Stimulated activated effector memory CD8-positive, alpha-beta T cell treated with anti-CD3 and anti-CD28 coated beads, Interleukin-12 subunit alpha, Interleukin-12 subunit beta, amount 100 ng/mL, for 72 hours (primary cell): Measurements from ENCODE around the gene EEFSEC.

ENCODE experiments used
- ATAC-seq: fragments of 150-1000 bp; cut with Tn5 transposase; 2 replicates; pipeline ENCODE4 v1.10.0; 2021
- DNase-seq, 2 donors: peaks; one replicate each; pipeline ENCODE4 v3.0.0; 2021 to 2022; ENCODE audit warnings: low spot score in 2 of 2
- H3K27ac Mint-ChIP-seq: one replicate; pipeline ENCODE4 v1.8.0; 2022; ENCODE audit warnings: mild to moderate bottlenecking, mixed read lengths
- H3K36me3 Mint-ChIP-seq: one replicate; pipeline ENCODE4 v1.8.0; 2022; ENCODE audit warnings: mild to moderate bottlenecking, mixed read lengths
- H3K4me1 Mint-ChIP-seq: one replicate; pipeline ENCODE4 v1.8.0; 2022; ENCODE audit warnings: mixed read lengths
- H3K4me3 Mint-ChIP-seq: one replicate; pipeline ENCODE4 v1.8.0; 2022; ENCODE audit warnings: mild to moderate bottlenecking, mixed read lengths
- H3K9me3 Mint-ChIP-seq: one replicate; pipeline ENCODE4 v1.8.0; 2022; ENCODE audit warnings: mixed read lengths

The EEFSEC gene

GRCh38 chr3:128335621-128336296 is 182.5 kb downstream of the EEFSEC start:
- H3K36me3 Mint-ChIP-seq: peaks cover 7% of the 10 kb centered on the region

GRCh38 chr3:128336337-128337156 is 183.3 kb downstream of the EEFSEC start:
- no peak for DNase-seq
- Mint-ChIP-seq H3K4me1 (peaks cover 13% of the 10 kb centered on the region), H3K27ac (no peak overlapping the region), H3K4me3 (no peak overlapping the region), H3K9me3 (no peaks in the 10 kb centered on the region), H3K36me3 (peaks cover 13% of the 10 kb centered on the region)
- no peak for ATAC-seq

More at GRCh38 chr3:128335621-128336296, 182.5 kb downstream of the EEFSEC start:
- no peak for ATAC-seq
- H3K4me3 Mint-ChIP-seq: no peak overlapping the region
- peaks cover 13% of the 10 kb centered on the region for H3K4me1 Mint-ChIP-seq
- no peak for DNase-seq
- H3K27ac Mint-ChIP-seq: peak overlapping the region; percentile 75
- H3K9me3 Mint-ChIP-seq: no peaks in the 10 kb centered on the region

DNA sequence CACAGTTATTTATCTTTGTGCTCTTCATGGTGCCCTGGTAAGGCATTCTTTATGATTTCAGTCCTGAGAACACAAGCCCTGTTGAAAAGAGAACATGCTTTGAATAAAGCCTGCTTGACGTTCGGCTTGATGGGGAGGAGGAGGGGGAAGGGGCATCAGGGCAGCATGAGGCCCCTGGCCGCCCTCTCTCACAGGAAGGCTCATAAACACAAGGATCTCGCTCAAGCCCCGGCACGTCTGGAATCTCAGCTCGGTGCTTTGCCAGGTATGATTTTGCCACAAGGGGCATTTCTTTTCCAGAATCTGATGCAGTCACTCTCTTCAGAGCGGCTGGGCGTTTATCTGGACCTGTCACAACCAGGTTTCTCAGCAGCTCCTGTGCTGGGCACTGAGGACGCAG is 184.0 kb downstream of the EEFSEC start:
- H3K36me3 Mint-ChIP-seq: peaks cover 13% of the 10 kb centered on the region
- no peak overlapping the region for H3K4me3 Mint-ChIP-seq
- DNase-seq: no peak
- H3K4me1 Mint-ChIP-seq: peaks cover 13% of the 10 kb centered on the region
- no peak overlapping the region for H3K27ac Mint-ChIP-seq
- H3K9me3 Mint-ChIP-seq: no peaks in the 10 kb centered on the region
- ATAC-seq: no peak

DNA sequence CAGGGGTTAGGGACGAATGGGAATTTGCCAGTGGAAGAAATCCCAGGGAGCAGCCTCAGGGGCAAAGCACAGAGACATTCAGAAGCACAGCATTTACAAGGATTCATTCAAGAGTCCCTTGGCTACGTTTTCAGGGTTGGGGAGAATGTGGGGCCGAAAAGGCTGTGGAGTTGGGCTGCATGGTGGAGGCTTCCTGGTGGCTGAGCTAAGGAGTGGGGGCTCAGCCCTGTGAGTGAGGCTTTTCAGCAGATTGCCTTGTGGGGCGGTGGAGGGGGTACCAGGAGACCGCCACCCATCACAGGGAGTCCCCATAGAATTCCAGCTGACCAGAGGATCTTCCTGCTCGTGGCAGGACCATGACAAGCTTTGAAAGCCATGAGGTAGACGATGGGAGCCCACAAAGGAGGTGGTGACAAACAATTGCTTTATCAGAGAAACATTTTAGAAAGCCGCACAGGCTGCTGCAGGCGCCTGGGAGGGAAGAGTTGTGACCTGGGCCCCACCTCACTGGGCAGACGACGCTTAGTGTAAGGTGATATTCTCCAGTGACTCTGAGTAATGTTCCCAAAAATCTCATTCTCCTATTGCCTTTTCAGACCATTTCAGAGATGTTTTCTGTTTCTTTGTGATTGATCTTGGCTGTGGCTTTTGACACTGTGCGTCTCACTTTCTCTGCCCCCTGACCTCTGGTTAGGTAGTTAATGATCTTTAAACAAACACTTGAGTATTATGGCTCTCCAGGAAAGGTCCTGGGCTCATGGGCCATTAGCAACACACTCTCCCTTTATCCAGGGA is 185.5 kb downstream of the EEFSEC start:
- Mint-ChIP-seq H3K36me3 (peaks cover 13% of the 10 kb centered on the region), H3K4me1 (peaks cover 13% of the 10 kb centered on the region), H3K4me3 (no peak overlapping the region), H3K27ac (peak overlapping the region; percentile 55), H3K9me3 (no peaks in the 10 kb centered on the region)
- ATAC-seq: no peak
- no peak for DNase-seq

DNA sequence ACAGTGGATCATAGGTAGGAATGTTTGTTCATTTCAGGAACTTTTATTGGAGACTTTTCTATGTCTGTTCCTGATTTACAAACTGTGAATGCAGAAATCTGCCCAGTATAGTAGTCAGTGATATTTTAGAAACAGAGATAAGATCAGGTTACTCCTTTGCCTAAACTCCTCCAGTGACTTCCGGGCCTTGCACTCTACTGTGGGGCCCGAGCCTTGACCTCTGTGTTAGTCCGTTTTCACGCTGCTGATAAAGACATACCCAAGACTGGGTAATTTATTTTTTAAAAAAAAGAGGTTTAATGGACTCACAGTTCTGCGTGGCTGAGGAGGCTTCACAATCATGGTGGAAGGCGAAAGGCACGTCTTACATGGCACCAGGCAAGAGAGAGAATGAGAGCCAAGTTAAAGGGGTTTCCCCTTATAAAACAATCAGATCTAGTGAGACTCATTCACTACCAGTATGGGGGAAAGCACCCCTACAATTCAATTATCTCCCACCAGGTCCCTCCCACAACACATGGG is 186.3 kb downstream of the EEFSEC start:
- DNase-seq (no peak), ATAC-seq (no peak)
- Mint-ChIP-seq H3K27ac (no peak overlapping the region), H3K4me3 (no peak overlapping the region), H3K9me3 (no peaks in the 10 kb centered on the region), H3K36me3 (peaks cover 13% of the 10 kb centered on the region), H3K4me1 (peaks cover 13% of the 10 kb centered on the region)

DNA sequence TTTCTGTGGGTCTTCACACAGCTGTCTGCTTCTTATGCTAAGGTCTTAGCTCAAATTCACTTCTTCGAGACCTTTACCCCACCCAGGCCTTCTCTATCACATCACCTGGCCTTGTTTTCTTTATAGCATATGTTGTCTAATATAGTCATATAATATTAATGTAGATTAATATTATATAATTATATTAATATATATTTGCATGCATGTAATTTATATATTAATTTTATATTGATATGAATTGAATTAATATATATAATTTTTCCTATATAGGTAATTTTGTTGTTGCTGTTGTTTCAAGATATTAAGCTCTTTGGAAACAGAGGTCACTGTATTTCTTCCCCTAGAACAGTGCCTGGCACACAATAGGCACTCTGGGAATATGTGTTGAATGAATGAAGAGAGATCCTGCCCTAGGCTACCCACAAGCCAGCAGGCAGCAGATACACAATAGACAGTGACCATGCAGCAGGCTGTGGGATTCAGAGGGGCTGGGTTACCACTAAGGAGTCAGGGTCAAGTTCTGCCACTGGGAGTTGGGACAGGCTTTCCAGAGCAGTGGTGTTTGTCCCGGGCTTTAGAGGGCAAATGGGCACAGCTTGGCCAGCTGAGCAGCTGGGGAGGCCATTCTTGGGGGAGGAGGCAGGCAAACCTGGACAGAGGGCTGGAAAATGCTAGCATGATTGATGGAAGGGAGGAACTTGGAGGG is 187.1 kb downstream of the EEFSEC start:
- peaks cover 13% of the 10 kb centered on the region for H3K4me1 Mint-ChIP-seq
- no peaks in the 10 kb centered on the region for H3K9me3 Mint-ChIP-seq
- no peak for ATAC-seq
- H3K27ac Mint-ChIP-seq: peak overlapping the region; percentile 60
- DNase-seq: no peak
- H3K36me3 Mint-ChIP-seq: peaks cover 9% of the 10 kb centered on the region
- H3K4me3 Mint-ChIP-seq: no peak overlapping the region

- no peak overlapping the region for H3K4me3 Mint-ChIP-seq
- H3K9me3 Mint-ChIP-seq: no peaks in the 10 kb centered on the region
- H3K4me1 Mint-ChIP-seq: peaks cover 13% of the 10 kb centered on the region
- peak overlapping the region; percentile 60 for H3K27ac Mint-ChIP-seq
- H3K36me3 Mint-ChIP-seq: peaks cover 7% of the 10 kb centered on the region
- ATAC-seq (no peak), DNase-seq (no peak)
Measured at GRCh38 chr3:128340904-128341555, 187.7 kb downstream of the EEFSEC start.

GRCh38 chr3:128341659-128342395 is 188.5 kb downstream of the EEFSEC start:
- H3K4me1 Mint-ChIP-seq: peaks cover 13% of the 10 kb centered on the region
- peak overlapping the region; percentile 23 for H3K27ac Mint-ChIP-seq
- ATAC-seq (no peak), DNase-seq (no peak)
- H3K4me3 Mint-ChIP-seq: no peak overlapping the region
- no peaks in the 10 kb centered on the region for H3K9me3 Mint-ChIP-seq
- peaks cover 7% of the 10 kb centered on the region for H3K36me3 Mint-ChIP-seq

DNA sequence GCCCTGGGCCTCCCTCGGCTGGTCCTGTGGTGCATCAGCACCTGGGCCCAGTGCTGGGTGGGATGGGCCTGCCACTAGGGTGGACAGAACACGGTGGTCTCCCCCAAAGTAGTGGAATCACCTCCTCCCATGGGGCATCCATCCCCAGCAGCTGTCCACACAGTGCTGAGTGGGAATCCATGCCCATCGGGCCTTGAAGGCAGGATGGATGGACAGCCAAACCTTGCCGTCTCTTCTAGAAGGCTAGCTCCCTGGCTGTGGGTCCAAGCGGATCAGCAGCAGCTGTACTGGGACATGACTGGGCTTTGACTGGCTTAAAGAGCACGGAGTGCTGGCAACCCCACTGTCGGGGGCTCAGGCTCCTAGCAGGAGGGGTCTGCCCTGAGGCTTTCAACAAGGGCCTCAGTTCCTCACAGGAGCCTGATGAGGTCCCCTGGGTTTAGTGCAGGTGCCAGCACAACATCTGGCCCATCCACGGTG is 189.5 kb downstream of the EEFSEC start:
- peak overlapping the region; percentile 75 for H3K27ac Mint-ChIP-seq
- H3K36me3 Mint-ChIP-seq: peaks cover 7% of the 10 kb centered on the region

DNA sequence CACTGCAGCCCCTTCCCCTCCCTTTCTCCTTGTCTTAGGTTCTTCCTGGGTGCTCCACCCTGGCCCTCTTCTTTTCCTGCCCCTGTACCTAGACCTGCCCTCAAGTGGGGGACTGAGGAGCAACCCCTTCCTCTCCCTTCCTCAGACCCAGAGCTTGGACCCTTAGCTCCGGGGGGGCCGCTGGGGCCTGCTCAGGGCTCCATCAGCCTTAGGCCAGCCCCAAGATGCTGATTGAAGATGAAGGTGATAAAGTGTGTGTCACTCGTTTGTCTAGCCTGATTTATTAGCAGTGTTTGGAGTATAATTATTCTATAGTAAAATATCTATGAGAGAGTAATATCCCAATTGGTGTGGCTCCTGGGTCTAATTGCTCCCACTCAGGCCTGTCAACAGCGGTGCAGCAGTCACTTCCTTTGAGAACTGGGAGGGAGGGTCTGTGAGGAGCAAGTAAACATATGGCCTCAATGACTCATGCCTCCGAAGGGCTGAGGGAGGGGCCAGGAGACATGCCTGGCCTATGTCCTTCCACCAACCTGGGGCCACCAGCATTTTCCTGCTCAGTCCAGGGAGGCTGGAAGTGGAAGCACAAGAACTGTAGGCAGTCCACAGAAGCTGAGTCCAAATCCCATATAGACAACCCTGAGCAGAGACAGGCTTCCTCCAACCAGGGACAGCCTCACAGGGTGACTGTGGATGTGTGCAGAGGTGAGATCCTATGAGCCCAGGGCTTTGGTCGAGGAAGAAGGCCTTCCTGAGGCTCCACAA is 190.2 kb downstream of the EEFSEC start:
- Mint-ChIP-seq H3K27ac (peak overlapping the region; percentile 75), H3K9me3 (no peaks in the 10 kb centered on the region), H3K4me3 (no peak overlapping the region), H3K4me1 (peaks cover 8% of the 10 kb centered on the region), H3K36me3 (peaks cover 7% of the 10 kb centered on the region)
- DNase-seq (no peak), ATAC-seq (no peak)

More for the DNA sequence above, 189.5 kb downstream of the EEFSEC start:
- peaks cover 13% of the 10 kb centered on the region for H3K4me1 Mint-ChIP-seq
- no peaks in the 10 kb centered on the region for H3K9me3 Mint-ChIP-seq
- DNase-seq (no peak), ATAC-seq (no peak)
- H3K4me3 Mint-ChIP-seq: no peak overlapping the region

DNA sequence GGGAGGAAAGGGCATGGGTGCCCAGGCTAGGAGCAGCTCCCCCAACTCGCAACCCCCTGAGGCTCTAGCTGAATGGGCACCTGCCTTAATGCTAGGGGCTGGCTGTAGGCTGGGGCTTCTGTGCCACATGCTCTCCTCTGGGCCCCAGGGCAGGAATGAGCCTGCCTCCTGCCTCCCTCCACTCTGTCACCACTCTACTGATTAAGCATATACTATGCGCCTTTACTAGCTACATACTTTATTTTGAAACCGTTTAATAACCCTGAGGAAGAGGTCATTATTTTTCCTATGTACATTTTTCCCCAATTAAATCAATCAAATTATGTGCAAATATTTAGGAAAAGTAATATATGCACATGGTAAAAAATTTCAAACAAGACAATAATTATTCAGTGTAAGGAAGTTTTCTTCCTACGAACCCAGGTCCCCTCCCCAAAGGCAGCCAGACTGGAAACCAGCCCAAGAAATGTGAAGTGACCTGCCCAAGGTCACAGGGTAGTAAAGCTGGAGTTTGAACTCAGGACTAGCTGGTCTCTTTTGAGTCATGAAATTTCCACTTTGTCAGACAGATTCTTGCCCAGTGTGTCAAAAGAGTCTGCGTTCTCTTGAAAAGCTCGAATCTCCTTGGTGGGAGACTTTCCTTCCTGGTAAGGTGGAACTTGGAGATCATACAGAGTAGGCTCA is 190.9 kb downstream of the EEFSEC start:
- DNase-seq (no peak), ATAC-seq (no peak)
- Mint-ChIP-seq H3K4me1 (peaks cover 11% of the 10 kb centered on the region), H3K9me3 (no peaks in the 10 kb centered on the region), H3K36me3 (peaks cover 7% of the 10 kb centered on the region), H3K4me3 (no peak overlapping the region), H3K27ac (no peak overlapping the region)

GRCh38 chr3:128345196-128345595 is 191.9 kb downstream of the EEFSEC start:
- DNase-seq (no peak), ATAC-seq (no peak)
- Mint-ChIP-seq H3K4me3 (no peak overlapping the region), H3K36me3 (peaks cover 7% of the 10 kb centered on the region), H3K27ac (no peak overlapping the region), H3K4me1 (peaks cover 11% of the 10 kb centered on the region), H3K9me3 (no peaks in the 10 kb centered on the region)

DNA sequence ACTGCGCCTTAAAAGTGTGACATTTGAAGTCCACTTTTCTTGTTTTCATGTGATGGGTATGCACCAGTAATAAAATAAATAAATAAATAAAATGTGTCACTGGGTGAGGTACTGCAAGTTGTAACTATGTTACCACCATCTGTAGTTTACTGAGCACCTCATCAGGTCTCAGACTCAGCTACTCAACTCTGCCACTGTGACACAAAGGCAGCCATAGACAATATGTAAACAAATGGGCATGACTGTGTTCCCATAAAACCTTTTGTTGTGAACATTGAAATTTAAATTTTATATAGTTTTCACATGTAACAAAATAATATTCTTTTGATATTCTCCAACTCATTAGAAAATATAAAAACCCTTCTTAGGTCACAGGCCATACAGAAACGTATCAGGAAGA is 193.3 kb downstream of the EEFSEC start:
- no peaks in the 10 kb centered on the region for H3K9me3 Mint-ChIP-seq
- no peak for ATAC-seq
- H3K36me3 Mint-ChIP-seq: no peaks in the 10 kb centered on the region
- no peak overlapping the region for H3K27ac Mint-ChIP-seq
- DNase-seq: no peak
- no peak overlapping the region for H3K4me3 Mint-ChIP-seq
- H3K4me1 Mint-ChIP-seq: peaks cover 5% of the 10 kb centered on the region
